GM23338 (cell line): ENCODE data around the gene BLOC1S5. TPM values are rescaled to one million over a fixed set of nuclear protein-coding genes. Genes with fewer than 3 reads are reported as not detected.
A peak's percentile ranks its signal among the peaks of the same experiment; 100 is the strongest.

Experiments used
- ATAC-seq: fragments of 200-7000 bp; cut with Tn5 transposase; 3 replicates; pipeline ENCODE4 v1.9.1; 2020
- DNase-seq: peaks from one replicate; pipeline ENCODE4 v3.0.0-alpha.2; 2015; ENCODE audit warnings: low spot score
- H2AFZ ChIP-seq: fragments of 200-600 bp; sonication (generic); 2 replicates; pipeline ENCODE4 v1.8.0; 2016; ENCODE audit warnings: antibody characterized with exemption, mild to moderate bottlenecking, moderate library complexity
- H3F3A ChIP-seq: fragments of 200-600 bp; sonication (generic); replicated peaks from 2 replicates; pipeline ENCODE4 v1.8.0; 2017; ENCODE audit warnings: antibody characterized with exemption, mixed run types, low read depth
- H3K27ac ChIP-seq: fragments of 200-600 bp; sonication (generic); 2 replicates; pipeline ENCODE4 v1.6.1; 2016; ENCODE audit warnings: low read depth
- H3K27me3 ChIP-seq: fragments of 200-600 bp; sonication (generic); 2 replicates; pipeline ENCODE4 v1.8.0; 2016; ENCODE audit warnings: mild to moderate bottlenecking, mixed run types, moderate library complexity; ENCODE audit not compliant: insufficient read depth
- H3K36me3 ChIP-seq: fragments of 200-600 bp; sonication (generic); 2 replicates; pipeline ENCODE4 v1.8.0; 2016; ENCODE audit warnings: mild to moderate bottlenecking; ENCODE audit not compliant: insufficient read depth
- H3K4me1 ChIP-seq: fragments of 200-600 bp; sonication (generic); 2 replicates; pipeline ENCODE4 v1.8.0; 2016; ENCODE audit warnings: mild to moderate bottlenecking, moderate library complexity; ENCODE audit not compliant: insufficient read depth
- H3K4me2 ChIP-seq: fragments of 200-600 bp; sonication (generic); 2 replicates; pipeline ENCODE4 v1.7.1; 2017; ENCODE audit warnings: mixed run types
- H3K4me3 ChIP-seq: fragments of 200-600 bp; sonication (generic); 2 replicates; pipeline ENCODE4 v1.6.1; 2016; ENCODE audit warnings: mixed run types
- H3K79me2 ChIP-seq: fragments of 200-600 bp; sonication (generic); replicated peaks from 2 replicates; pipeline ENCODE4 v1.8.0; 2017; ENCODE audit warnings: mild to moderate bottlenecking; ENCODE audit not compliant: insufficient read depth
- H3K9me2 ChIP-seq: fragments of 200-600 bp; sonication (generic); 2 replicates; pipeline ENCODE4 v1.8.0; 2017; ENCODE audit not compliant: insufficient read depth
- H4K20me1 ChIP-seq: fragments of 200-600 bp; sonication (generic); replicated peaks from 2 replicates; pipeline ENCODE4 v1.8.0; 2017; ENCODE audit warnings: mild to moderate bottlenecking; ENCODE audit not compliant: insufficient read depth
- H3K27ac Mint-ChIP-seq: 2 replicates; pipeline ENCODE4 v1.8.0; 2020; ENCODE audit warnings: inconsistent platforms, mild to moderate bottlenecking, moderate library complexity, mixed read lengths
- H3K27me3 Mint-ChIP-seq: 3 replicates; pipeline ENCODE4 v1.8.0; 2022; ENCODE audit warnings: low read depth, mild to moderate bottlenecking, moderate library complexity, mixed read lengths, inconsistent platforms; ENCODE audit not compliant: insufficient read depth, poor library complexity
- H3K36me3 Mint-ChIP-seq: 3 replicates; pipeline ENCODE4 v1.8.0; 2021; ENCODE audit warnings: low read depth, mild to moderate bottlenecking, inconsistent platforms, moderate library complexity, mixed read lengths
- H3K4me1 Mint-ChIP-seq: 3 replicates; pipeline ENCODE4 v1.8.0; 2020; ENCODE audit warnings: mild to moderate bottlenecking, inconsistent platforms, mixed read lengths
- H3K4me3 Mint-ChIP-seq: 3 replicates; pipeline ENCODE4 v1.8.0; 2021; ENCODE audit warnings: moderate library complexity, mild to moderate bottlenecking, inconsistent platforms, mixed read lengths
- H3K9me3 Mint-ChIP-seq: 3 replicates; pipeline ENCODE4 v1.8.0; 2020; ENCODE audit warnings: moderate library complexity, mild to moderate bottlenecking, inconsistent platforms, mixed read lengths
- CREB1 ChIP-seq: fragments of 250-450 bp; sonication (Bioruptor Pico); IDR thresholded peaks from 2 replicates; pipeline ENCODE4 v1.5.0; 2020; ENCODE audit warnings: low read depth, mild to moderate bottlenecking, moderate library complexity
- NANOG ChIP-seq: IDR thresholded peaks from 2 replicates; pipeline ENCODE4 v1.6.1; 2016; ENCODE audit warnings: antibody characterized with exemption, borderline replicate concordance
- POLR2AphosphoS5 ChIP-seq: IDR thresholded peaks from 2 replicates; pipeline ENCODE4 v1.6.1; 2016; ENCODE audit warnings: antibody characterized with exemption, low read depth
- STAT1 ChIP-seq: IDR thresholded peaks from one replicate; pipeline ENCODE4 v1.6.1; 2016; ENCODE audit warnings: antibody characterized with exemption; ENCODE audit not compliant: unreplicated experiment
- ZNF114 ChIP-seq: fragments of 250-450 bp; sonication (Bioruptor Pico); IDR thresholded peaks from 2 replicates; pipeline ENCODE4 v1.5.0; 2020; ENCODE audit warnings: mild to moderate bottlenecking, moderate library complexity
- ZNF331 ChIP-seq: fragments of 250-450 bp; sonication (Bioruptor Pico); IDR thresholded peaks from 2 replicates; pipeline ENCODE4 v1.5.0; 2020; ENCODE audit warnings: low read depth, mild to moderate bottlenecking, moderate library complexity
- ZNF462 ChIP-seq: fragments of 250-450 bp; sonication (Bioruptor Pico); IDR thresholded peaks from 2 replicates; pipeline ENCODE4 v1.5.0; 2020; ENCODE audit warnings: mild to moderate bottlenecking, moderate library complexity
- polyA plus RNA-seq: library from polyadenylated mRNA; unstranded; fragments of >200 nt; fragmentation: Nextera tagmentation; extraction: Ambion mirVana; gene quantifications from 2 replicates; pipeline ENCODE4 v1.2.1, GENCODE V29; 2016
- total RNA-seq: library from RNA; depleted of rRNA; stranded (reverse); fragments of >200 nt; shearing (Covaris generic); gene quantifications from 2 replicates; pipeline ENCODE4 v1.2.3, GENCODE V29; 2014
- TF ChIP-seq, protein P1 (sequence below), 2 experiments: fragments of 200-600 bp in 1 of 2; sonication (generic) in 1 of 2; conservative IDR thresholded peaks; 2 replicates each; pipeline versions ENCODE4 v1.5.1 to v1.6.1; 2016 to 2017; ENCODE audit warnings: antibody characterized with exemption in 2 of 2, low read depth in 2 of 2, mild to moderate bottlenecking in 2 of 2, moderate library complexity in 1 of 2
- TF ChIP-seq, protein P2 (sequence below): IDR thresholded peaks from 2 replicates; pipeline ENCODE4 v1.6.1; 2016; ENCODE audit warnings: antibody characterized with exemption

Gene BLOC1S5
- total and polyA plus RNA-seq, 2 experiments from 2014 or later: 14.9 to 16.6 TPM

- Histone ChIP-seq H3K36me3 (no peaks in the 10 kb centered on the region), H4K20me1 (no peaks in the 10 kb centered on the region), H3F3A (no peaks in the 10 kb centered on the region), H2AFZ (no peak overlapping the region), H3K9me2 (no peaks in the 10 kb centered on the region), H3K4me3 (no peak overlapping the region), H3K4me2 (peak overlapping the region; percentile 22; the same call in 1 of the 2 replicates), H3K79me2 (peaks cover 7% of the 10 kb centered on the region; the same call in 1 of the 2 replicates), H3K27me3 (no peaks in the 10 kb centered on the region), H3K27ac (0 out of 2 replicates have a peak overlapping the region, but pooled peaks have one; percentile 41), H3K4me1 (peaks cover 15% of the 10 kb centered on the region)
- H3K27ac Mint-ChIP-seq: peak overlapping the region; percentile 88
- no peak overlapping the region for H3K4me3 Mint-ChIP-seq
- peaks cover 3% of the 10 kb centered on the region; the same call in 2 of the 3 replicates for H3K36me3 Mint-ChIP-seq
- H3K9me3 Mint-ChIP-seq: no peaks in the 10 kb centered on the region
- TF ChIP-seq CREB1 (CRISPR knock-in tag): no peak
- TF ChIP-seq STAT1: no peak
- no peak for TF ChIP-seq POLR2AphosphoS5
- TF ChIP-seq, protein P1, sequence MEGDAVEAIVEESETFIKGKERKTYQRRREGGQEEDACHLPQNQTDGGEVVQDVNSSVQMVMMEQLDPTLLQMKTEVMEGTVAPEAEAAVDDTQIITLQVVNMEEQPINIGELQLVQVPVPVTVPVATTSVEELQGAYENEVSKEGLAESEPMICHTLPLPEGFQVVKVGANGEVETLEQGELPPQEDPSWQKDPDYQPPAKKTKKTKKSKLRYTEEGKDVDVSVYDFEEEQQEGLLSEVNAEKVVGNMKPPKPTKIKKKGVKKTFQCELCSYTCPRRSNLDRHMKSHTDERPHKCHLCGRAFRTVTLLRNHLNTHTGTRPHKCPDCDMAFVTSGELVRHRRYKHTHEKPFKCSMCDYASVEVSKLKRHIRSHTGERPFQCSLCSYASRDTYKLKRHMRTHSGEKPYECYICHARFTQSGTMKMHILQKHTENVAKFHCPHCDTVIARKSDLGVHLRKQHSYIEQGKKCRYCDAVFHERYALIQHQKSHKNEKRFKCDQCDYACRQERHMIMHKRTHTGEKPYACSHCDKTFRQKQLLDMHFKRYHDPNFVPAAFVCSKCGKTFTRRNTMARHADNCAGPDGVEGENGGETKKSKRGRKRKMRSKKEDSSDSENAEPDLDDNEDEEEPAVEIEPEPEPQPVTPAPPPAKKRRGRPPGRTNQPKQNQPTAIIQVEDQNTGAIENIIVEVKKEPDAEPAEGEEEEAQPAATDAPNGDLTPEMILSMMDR (conservative IDR thresholded peaks at IDR 0.05; ENCODE audit: low read depth in 2 of 2): no peak
- no peak for TF ChIP-seq ZNF462 (CRISPR knock-in tag)
- TF ChIP-seq ZNF114 (CRISPR knock-in tag): no peak
- TF ChIP-seq ZNF331: no peak
- no peak for TF ChIP-seq NANOG
- TF ChIP-seq, protein P2, sequence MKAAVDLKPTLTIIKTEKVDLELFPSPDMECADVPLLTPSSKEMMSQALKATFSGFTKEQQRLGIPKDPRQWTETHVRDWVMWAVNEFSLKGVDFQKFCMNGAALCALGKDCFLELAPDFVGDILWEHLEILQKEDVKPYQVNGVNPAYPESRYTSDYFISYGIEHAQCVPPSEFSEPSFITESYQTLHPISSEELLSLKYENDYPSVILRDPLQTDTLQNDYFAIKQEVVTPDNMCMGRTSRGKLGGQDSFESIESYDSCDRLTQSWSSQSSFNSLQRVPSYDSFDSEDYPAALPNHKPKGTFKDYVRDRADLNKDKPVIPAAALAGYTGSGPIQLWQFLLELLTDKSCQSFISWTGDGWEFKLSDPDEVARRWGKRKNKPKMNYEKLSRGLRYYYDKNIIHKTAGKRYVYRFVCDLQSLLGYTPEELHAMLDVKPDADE: no peak
- ATAC-seq (no peak), DNase-seq (no peak)
- H3K27me3 Mint-ChIP-seq: peaks cover 3% of the 10 kb centered on the region
- peaks cover 30% of the 10 kb centered on the region for H3K4me1 Mint-ChIP-seq
Observed at GRCh38 chr6:8065519-8065911, 1.3 kb upstream of the BLOC1S5 start.
